AG04449 (cell line): ENCODE measurements around the gene BACH2.

Source experiments
- CTCF ChIA-PET: fragments of 350-600 bp; formaldehyde crosslinking; extraction: SDS; loops from one replicate; lab custom pipeline; 2021; ENCODE audit warnings: antibody characterized with exemption; lab: Yijun Ruan, JAX
- POLR2A ChIA-PET: fragments of 400-600, 350-600 bp; formaldehyde crosslinking; extraction: SDS; loops from one replicate; lab custom pipeline; 2020; ENCODE audit warnings: antibody characterized with exemption, inconsistent platforms; lab: Yijun Ruan, JAX
- DNase-seq: peaks from one replicate; pipeline ENCODE4 v3.0.0-alpha.2; 2010; ENCODE audit warnings: low read depth, low spot score
- H3K4me3 ChIP-seq: 2 replicates; pipeline ENCODE4 v1.5.1; 2011; ENCODE audit warnings: low read depth, mild to moderate bottlenecking, control low read depth, low read length
- CTCF ChIP-seq: IDR thresholded peaks from one replicate; pipeline ENCODE4 v1.5.1; 2011; ENCODE audit warnings: mild to moderate bottlenecking, moderate library complexity, low read length, control low read depth, inconsistent platforms; ENCODE audit not compliant: insufficient read depth; ENCODE audit errors: missing control alignments

Gene BACH2

GRCh38 chr6:89989742-89990141 is 306.9 kb downstream of the BACH2 start:
- TF ChIP-seq CTCF: no peak
- CTCF ChIA-PET: interaction anchor here (0.7 to 1.6 kb wide), 6 partner anchors 10 to 306 kb away, joined by 3 to 5 read pairs (median 4); no protein-coding TSS in a partner anchor

GRCh38 chr6:89987830-89988229 is 308.8 kb downstream of the BACH2 start:
- CTCF ChIA-PET: interaction anchor here (1.0 to 1.8 kb wide), 5 partner anchors 11 to 491 kb away, joined by 3 to 6 read pairs (median 3); no protein-coding TSS in a partner anchor
- no peak for DNase-seq
- H3K4me3 ChIP-seq: no peak overlapping the region
- no peak for TF ChIP-seq CTCF
- POLR2A ChIA-PET: no interaction called here

More at GRCh38 chr6:89989742-89990141, 306.9 kb downstream of the BACH2 start:
- H3K4me3 ChIP-seq: no peak overlapping the region
- peak; percentile 97 for DNase-seq
- POLR2A ChIA-PET: interaction anchor here (0.7 kb wide), 1 partner anchor 15 kb away, joined by 3 read pairs; no protein-coding TSS in a partner anchor

- no peak overlapping the region for H3K4me3 ChIP-seq
- POLR2A ChIA-PET: interaction anchor here (0.6 to 2.2 kb wide), 4 partner anchors 10 to 308 kb away, joined by 3 to 8 read pairs (median 4); no protein-coding TSS in a partner anchor
- CTCF ChIA-PET: interaction anchor here (0.7 to 1.8 kb wide), 8 partner anchors 10 to 438 kb away, joined by 3 to 9 read pairs (median 5); no protein-coding TSS in a partner anchor
- TF ChIP-seq CTCF: no peak
- DNase-seq: no peak
Measured at GRCh38 chr6:89987140-89987539, 309.5 kb downstream of the BACH2 start.

- DNase-seq: peak; percentile 77
- CTCF ChIA-PET: interaction anchor here (0.7 to 1.8 kb wide), 9 partner anchors 9 to 438 kb away, joined by 3 to 9 read pairs (median 6); no protein-coding TSS in a partner anchor
- POLR2A ChIA-PET: interaction anchor here (0.6 to 2.2 kb wide), 6 partner anchors 9 to 309 kb away, joined by 3 to 8 read pairs (median 4); no protein-coding TSS in a partner anchor
- H3K4me3 ChIP-seq: no peak overlapping the region
- no peak for TF ChIP-seq CTCF
Measured at GRCh38 chr6:89986650-89987074, 310.0 kb downstream of the BACH2 start.

- ChIA-PET POLR2A (interaction anchor here (0.6 to 2.2 kb wide), 8 partner anchors 8 to 298 kb away, joined by 3 to 8 read pairs (median 3); no protein-coding TSS in a partner anchor), CTCF (interaction anchor here (0.9 to 1.8 kb wide), 9 partner anchors 8 to 439 kb away, joined by 3 to 9 read pairs (median 6); no protein-coding TSS in a partner anchor)
- H3K4me3 ChIP-seq: no peak overlapping the region
- DNase-seq: peak; percentile 88
- no peak for TF ChIP-seq CTCF
Measured at GRCh38 chr6:89985751-89986493, 310.7 kb downstream of the BACH2 start.
